RWPE1 (cell line): ENCODE results near the gene CRACDL.

Experiments
- CTCF ChIA-PET: fragments of 350-600 bp; sonication (Branson Sonifier 250); formaldehyde crosslinking; extraction: SDS; loops from one replicate; lab custom pipeline; 2021; lab: Yijun Ruan, JAX
- POLR2A ChIA-PET: fragments of 400-600 bp; formaldehyde crosslinking; extraction: SDS; loops from one replicate; lab custom pipeline; 2020; ENCODE audit warnings: antibody characterized with exemption; ENCODE audit not compliant: low non-redundant PET; lab: Yijun Ruan, JAX
- DNase-seq: peaks from one replicate; pipeline ENCODE4 v3.0.0; 2012; ENCODE audit warnings: low spot score
- H3K27ac ChIP-seq: fragments of 450-650 bp; 2 replicates; pipeline ENCODE4 v1.5.1; 2017
- CTCF ChIP-seq: fragments of 450-650 bp; conservative IDR thresholded peaks from 2 replicates; pipeline ENCODE4 v1.5.1; 2017; ENCODE audit warnings: low read depth, mild to moderate bottlenecking

Gene CRACDL

GRCh38 chr2:98896944-98897343, 39.1 kb downstream of the CRACDL start:
- CTCF ChIA-PET, result no interaction called here

GRCh38 chr2:98896416-98896815, 39.6 kb downstream of the CRACDL start:
- ChIA-PET CTCF (no interaction called here), POLR2A (no interaction called here)
- no peak for DNase-seq
- no peak overlapping the region for H3K27ac ChIP-seq
- no peak for TF ChIP-seq CTCF

More at GRCh38 chr2:98896944-98897343, 39.1 kb downstream of the CRACDL start:
- POLR2A ChIA-PET, result no interaction called here
- DNase-seq, result no peak
- H3K27ac ChIP-seq, result no peak overlapping the region
- TF ChIP-seq CTCF, result no peak

GRCh38 chr2:98895901-98896300, 40.1 kb downstream of the CRACDL start:
- DNase-seq, result no peak
- H3K27ac ChIP-seq, result no peak overlapping the region

GRCh38 chr2:98895221-98895620, 40.8 kb downstream of the CRACDL start:
- DNase-seq, result no peak
- H3K27ac ChIP-seq, result no peak overlapping the region
- no peak for TF ChIP-seq CTCF
- CTCF ChIA-PET, result no interaction called here
- POLR2A ChIA-PET, result no interaction called here

More at GRCh38 chr2:98895901-98896300, 40.1 kb downstream of the CRACDL start:
- ChIA-PET CTCF (no interaction called here), POLR2A (no interaction called here)
- TF ChIP-seq CTCF, result no peak

- ChIA-PET POLR2A (no interaction called here), CTCF (no interaction called here)
- no peak overlapping the region for H3K27ac ChIP-seq
- no peak for DNase-seq
- no peak for TF ChIP-seq CTCF
Observed at GRCh38 chr2:98894331-98895000, 41.6 kb downstream of the CRACDL start.

GRCh38 chr2:98893911-98894321, 42.1 kb downstream of the CRACDL start:
- no peak for DNase-seq
- POLR2A ChIA-PET, result no interaction called here
- no peak for TF ChIP-seq CTCF
- no peak overlapping the region for H3K27ac ChIP-seq
- CTCF ChIA-PET, result no interaction called here
